Activated CD8-positive, alpha-beta memory T cell treated with anti-CD3 and anti-CD28 coated beads, Interleukin-2, amount 10 ng/mL, durations not matched to agents 7 days and 5 days (primary cell): ENCODE data around the gene ESF1. TPM values are rescaled to one million over a fixed set of nuclear protein-coding genes. Genes with fewer than 3 reads are reported as not detected.
"Not testable (repeated sequence)": the region's sequence is repeated elsewhere in the genome, so short reads cannot be mapped to it uniquely, and the experiment has no call there.

Experiments used
- ATAC-seq: fragments of 150-1000 bp; cut with Tn5 transposase; one replicate; pipeline ENCODE4 v1.10.0; 2021; ENCODE audit warnings: moderate library complexity
- CTCF ChIA-PET: fragments of 350-600 bp; sonication (Branson Sonifier 250); formaldehyde crosslinking; loops from one replicate; lab custom pipeline; 2021; ENCODE audit warnings: antibody characterized with exemption; lab: Charles Lee
- DNase-seq: peaks from one replicate; pipeline ENCODE4 v3.0.0-alpha.2; 2020
- H3K27ac Mint-ChIP-seq: one replicate; pipeline ENCODE4 v1.8.0; 2021; ENCODE audit warnings: mild to moderate bottlenecking, mixed read lengths
- H3K27me3 Mint-ChIP-seq: one replicate; pipeline ENCODE4 v1.8.0; 2021; ENCODE audit warnings: mixed read lengths
- H3K36me3 Mint-ChIP-seq: one replicate; pipeline ENCODE4 v1.8.0; 2021; ENCODE audit warnings: mild to moderate bottlenecking, mixed read lengths
- H3K4me1 Mint-ChIP-seq: one replicate; pipeline ENCODE4 v1.8.0; 2021; ENCODE audit warnings: mixed read lengths
- H3K4me3 Mint-ChIP-seq: one replicate; pipeline ENCODE4 v1.8.0; 2021; ENCODE audit warnings: mild to moderate bottlenecking, moderate library complexity, mixed read lengths
- H3K9me3 Mint-ChIP-seq: one replicate; pipeline ENCODE4 v1.8.0; 2022; ENCODE audit warnings: low read depth, mixed read lengths
- total RNA-seq, 2 experiments: library from RNA; stranded (reverse); gene quantifications; one replicate each; pipeline ENCODE4 v1.2.3, GENCODE V29; 2021

Gene ESF1
- total RNA-seq, 2 experiments from 2014 or later, result 11.8 to 17.3 TPM

DNA sequence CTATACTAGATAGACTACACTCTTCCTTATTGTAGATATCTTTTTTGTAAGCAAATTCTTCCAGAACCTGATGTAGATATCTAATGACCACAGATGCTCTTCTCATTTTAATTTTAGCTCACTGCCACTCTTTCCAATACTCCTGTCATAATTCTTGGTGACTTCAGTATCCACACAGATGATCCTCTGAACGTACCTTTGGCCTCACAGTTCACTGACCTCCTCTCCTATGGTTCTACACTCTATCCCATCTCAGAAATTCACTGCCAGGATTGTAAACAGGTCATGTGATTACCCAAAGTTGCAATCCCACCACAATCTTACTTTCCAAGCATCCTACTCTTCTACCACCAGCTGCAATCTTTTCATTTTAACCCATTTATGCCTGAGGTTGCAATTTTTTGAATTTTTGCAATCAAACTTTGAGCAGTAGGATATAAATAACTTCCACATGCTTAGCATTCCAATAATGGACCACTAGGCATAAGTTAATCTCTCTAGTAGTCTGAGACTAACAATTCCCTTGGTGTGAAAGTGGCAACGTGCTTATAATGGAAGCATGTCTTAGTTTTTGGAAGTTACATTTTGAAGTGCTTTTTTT, 31.2 kb downstream of the ESF1 start:
- Mint-ChIP-seq H3K9me3 (no peaks in the 10 kb centered on the region), H3K27me3 (no peaks in the 10 kb centered on the region), H3K4me3 (no peak overlapping the region), H3K27ac (no peak overlapping the region), H3K36me3 (peaks cover 14% of the 10 kb centered on the region), H3K4me1 (no peaks in the 10 kb centered on the region)
- DNase-seq (no peak), ATAC-seq (no peak)
- CTCF ChIA-PET, result interaction anchor here (3.1 kb wide), 1 partner anchor 18 kb away, joined by 8 read pairs; no protein-coding TSS in a partner anchor

DNA sequence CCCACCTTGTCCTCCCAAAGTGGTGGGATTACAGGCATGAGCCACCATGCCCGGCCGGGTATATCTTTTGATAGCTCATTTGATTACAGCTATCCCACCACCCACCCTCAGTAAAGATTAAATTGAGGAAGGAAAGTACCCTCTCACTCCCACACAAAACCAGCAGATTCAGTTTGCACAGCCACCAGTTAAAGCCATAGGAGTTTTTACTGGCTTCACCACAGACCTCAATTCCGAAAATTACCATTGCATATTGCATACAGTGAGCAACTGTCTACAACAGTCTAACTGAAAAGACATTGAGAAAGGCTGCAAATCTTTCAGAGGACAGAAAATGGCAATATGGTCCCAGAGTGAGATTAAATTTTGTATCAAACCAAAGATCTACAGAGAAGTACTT, 34.9 kb downstream of the ESF1 start:
- H3K4me1 Mint-ChIP-seq, result no peaks in the 10 kb centered on the region
- CTCF ChIA-PET, result no interaction called here
- no peak overlapping the region for H3K27ac Mint-ChIP-seq
- H3K36me3 Mint-ChIP-seq, result peaks cover 11% of the 10 kb centered on the region
- H3K27me3 Mint-ChIP-seq, result no peaks in the 10 kb centered on the region
- no peaks in the 10 kb centered on the region for H3K9me3 Mint-ChIP-seq
- DNase-seq, result no peak
- no peak overlapping the region for H3K4me3 Mint-ChIP-seq
- ATAC-seq, result no peak

- no peaks in the 10 kb centered on the region for H3K9me3 Mint-ChIP-seq
- peaks cover 3% of the 10 kb centered on the region for H3K4me1 Mint-ChIP-seq
- ATAC-seq (no peak), DNase-seq (no peak)
- H3K36me3 Mint-ChIP-seq, result peaks cover 40% of the 10 kb centered on the region
- no peaks in the 10 kb centered on the region for H3K27me3 Mint-ChIP-seq
- CTCF ChIA-PET, result no interaction called here
- no peak overlapping the region for H3K27ac Mint-ChIP-seq
- H3K4me3 Mint-ChIP-seq, result no peak overlapping the region
Observed at GRCh38 chr20:13745784-13746183, 38.9 kb downstream of the ESF1 start.

- H3K9me3 Mint-ChIP-seq, result peaks cover 2% of the 10 kb centered on the region
- CTCF ChIA-PET, result no interaction called here
- H3K4me3 Mint-ChIP-seq, result no peak overlapping the region
- H3K27me3 Mint-ChIP-seq, result no peaks in the 10 kb centered on the region
- peaks cover 49% of the 10 kb centered on the region for H3K36me3 Mint-ChIP-seq
- peaks cover 3% of the 10 kb centered on the region for H3K4me1 Mint-ChIP-seq
- no peak for DNase-seq
- no peak overlapping the region for H3K27ac Mint-ChIP-seq
- no peak for ATAC-seq
Observed at GRCh38 chr20:13744352-13744751, 40.4 kb downstream of the ESF1 start.

DNA sequence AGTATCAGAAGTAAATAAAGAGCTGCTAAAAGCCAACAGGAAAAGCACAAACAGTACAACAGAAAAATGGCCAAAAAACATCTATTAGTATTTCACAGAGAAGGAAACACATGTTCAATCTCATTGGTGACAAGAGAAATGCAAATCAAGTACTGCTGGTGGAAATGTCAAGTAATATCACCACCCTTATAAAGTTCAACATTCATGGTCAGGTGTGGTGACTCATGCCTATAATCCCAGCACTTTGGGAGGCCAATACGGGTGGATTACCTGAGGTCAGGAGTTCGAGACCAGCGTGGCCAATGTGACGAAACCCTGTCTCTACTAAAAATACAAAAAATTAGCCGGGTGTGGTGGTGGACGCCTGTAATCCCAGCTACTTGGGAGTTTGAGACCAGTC, 42.8 kb downstream of the ESF1 start:
- CTCF ChIA-PET, result no interaction called here
- DNase-seq (no peak), ATAC-seq (no peak)
- Mint-ChIP-seq H3K36me3 (peaks cover 57% of the 10 kb centered on the region), H3K27me3 (no peaks in the 10 kb centered on the region), H3K27ac (no peak overlapping the region), H3K9me3 (peaks cover 2% of the 10 kb centered on the region), H3K4me3 (no peak overlapping the region), H3K4me1 (peaks cover 3% of the 10 kb centered on the region)

DNA sequence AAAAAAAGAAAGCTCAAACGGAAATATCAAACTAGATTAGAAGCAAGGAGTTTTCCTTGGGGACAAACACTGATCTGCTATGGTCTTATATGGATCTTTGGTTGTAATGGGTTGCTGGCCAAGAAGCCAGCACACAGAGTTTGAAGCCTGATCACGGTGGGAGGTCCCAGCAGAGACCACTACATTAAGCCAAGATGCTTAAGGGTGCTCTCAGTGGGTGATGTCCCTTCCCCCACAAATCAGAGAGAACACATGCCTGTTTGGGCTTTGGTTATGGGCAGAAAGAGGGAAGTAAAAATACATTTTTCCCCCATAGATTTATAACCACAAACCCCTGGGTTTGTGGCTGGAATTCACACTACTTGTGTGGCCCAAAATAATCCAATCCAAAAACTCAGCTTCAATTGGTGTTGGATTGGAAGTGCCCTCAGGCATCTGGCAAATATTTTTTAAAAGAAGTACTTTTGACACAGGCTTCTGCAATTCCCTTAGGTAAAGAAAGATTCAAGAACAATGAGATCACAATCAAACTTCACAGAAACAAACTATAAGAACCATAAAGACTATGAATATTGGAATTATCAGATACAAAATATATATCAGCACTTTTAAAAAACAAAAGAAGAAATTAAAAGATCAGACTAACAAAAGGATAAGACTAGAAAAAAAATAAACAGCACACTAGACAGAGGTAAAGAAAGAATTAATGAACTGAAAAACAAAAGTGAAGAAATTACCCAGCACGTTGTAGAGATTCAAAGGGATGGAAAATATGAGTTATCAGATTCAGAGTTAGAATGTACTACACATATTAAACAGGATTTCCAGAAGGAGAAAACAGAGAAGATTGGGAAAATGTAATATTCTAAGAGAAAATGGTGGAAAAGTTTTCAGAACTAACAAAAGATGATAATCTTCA, 44.7 kb downstream of the ESF1 start:
- H3K9me3 Mint-ChIP-seq, result peaks cover 2% of the 10 kb centered on the region
- CTCF ChIA-PET, result no interaction called here
- no peak overlapping the region for H3K4me3 Mint-ChIP-seq
- H3K27me3 Mint-ChIP-seq, result no peaks in the 10 kb centered on the region
- no peak for DNase-seq
- peaks cover 59% of the 10 kb centered on the region for H3K36me3 Mint-ChIP-seq
- no peak overlapping the region for H3K27ac Mint-ChIP-seq
- peaks cover 3% of the 10 kb centered on the region for H3K4me1 Mint-ChIP-seq
- no peak for ATAC-seq

- CTCF ChIA-PET, ATAC-seq, DNase-seq, H3K4me1 Mint-ChIP-seq, H3K9me3 Mint-ChIP-seq, H3K4me3 Mint-ChIP-seq, H3K27ac Mint-ChIP-seq, H3K27me3 Mint-ChIP-seq: not testable (repeated sequence)
- peaks cover 51% of the 10 kb centered on the region for H3K36me3 Mint-ChIP-seq
Observed at GRCh38 chr20:13738187-13738586, 46.5 kb downstream of the ESF1 start.

DNA sequence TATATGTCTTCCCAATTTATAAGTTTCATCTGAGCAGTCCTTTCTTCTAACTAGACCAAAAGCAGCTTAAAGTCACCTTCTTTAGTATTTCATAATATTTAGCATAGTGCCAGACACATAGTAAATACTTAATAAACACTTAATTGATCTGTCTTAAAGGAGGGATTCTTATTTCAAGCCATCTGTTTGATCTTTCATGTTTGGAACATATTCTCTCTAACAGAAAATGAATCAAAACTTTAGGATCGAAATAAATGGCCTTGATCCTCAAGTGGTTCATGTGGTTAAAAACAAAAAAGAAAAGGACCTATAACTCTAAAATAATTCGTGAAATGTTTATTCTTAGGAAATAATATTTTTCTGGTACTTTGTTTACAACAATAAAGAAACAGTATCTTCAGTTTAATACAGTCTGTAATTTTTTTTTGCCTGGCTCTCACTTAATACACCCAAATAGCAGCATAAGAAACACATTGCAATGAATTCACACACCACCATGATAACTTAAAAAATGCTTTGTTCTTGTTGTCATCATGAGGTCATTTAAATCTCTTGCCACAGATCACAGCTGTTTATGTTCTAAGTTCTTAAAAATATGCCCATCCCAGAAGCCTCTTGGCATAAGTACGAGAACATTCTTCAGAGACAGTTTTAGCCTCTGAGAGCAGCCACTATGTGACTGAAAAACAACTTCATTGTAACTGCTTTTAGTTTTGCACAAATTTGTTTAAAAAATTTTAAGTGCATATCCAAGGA, 48.1 kb downstream of the ESF1 start:
- Mint-ChIP-seq H3K4me3 (no peak overlapping the region), H3K36me3 (peaks cover 52% of the 10 kb centered on the region), H3K27me3 (no peaks in the 10 kb centered on the region), H3K4me1 (peaks cover 3% of the 10 kb centered on the region), H3K27ac (no peak overlapping the region), H3K9me3 (peaks cover 2% of the 10 kb centered on the region)
- CTCF ChIA-PET, result interaction anchor here (1.1 kb wide), 1 partner anchor 35 kb away, joined by 6 read pairs; no protein-coding TSS in a partner anchor
- DNase-seq (no peak), ATAC-seq (no peak)

DNA sequence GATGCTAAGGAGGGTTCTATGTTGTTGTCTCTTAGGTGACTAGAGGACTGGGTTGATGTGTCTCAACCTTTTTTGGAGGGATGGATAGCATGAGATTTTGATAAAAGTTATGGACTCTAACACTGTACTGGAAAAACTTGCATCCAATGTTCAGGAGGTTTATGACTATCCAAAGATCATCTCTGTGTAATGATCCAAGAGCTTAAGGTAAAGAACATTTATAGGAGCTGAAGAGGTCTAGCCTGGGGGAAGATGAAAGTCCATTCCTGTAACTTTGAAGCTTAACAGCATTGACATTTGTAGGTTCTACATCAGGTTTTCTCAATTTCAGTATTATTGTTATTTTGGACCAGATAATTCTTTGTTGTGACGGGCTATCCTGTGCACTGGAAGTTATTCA, 48.9 kb downstream of the ESF1 start:
- Mint-ChIP-seq H3K4me1 (peaks cover under 1% of the 10 kb centered on the region), H3K9me3 (peaks cover 2% of the 10 kb centered on the region), H3K27me3 (no peaks in the 10 kb centered on the region), H3K36me3 (peaks cover 49% of the 10 kb centered on the region), H3K27ac (no peak overlapping the region), H3K4me3 (no peak overlapping the region)
- no peak for DNase-seq
- CTCF ChIA-PET, result interaction anchor here (1.1 kb wide), 1 partner anchor 35 kb away, joined by 6 read pairs; no protein-coding TSS in a partner anchor
- no peak for ATAC-seq

- H3K27ac Mint-ChIP-seq, result no peak overlapping the region
Observed at GRCh38 chr20:13723011-13723410, 61.7 kb downstream of the ESF1 start.

DNA sequence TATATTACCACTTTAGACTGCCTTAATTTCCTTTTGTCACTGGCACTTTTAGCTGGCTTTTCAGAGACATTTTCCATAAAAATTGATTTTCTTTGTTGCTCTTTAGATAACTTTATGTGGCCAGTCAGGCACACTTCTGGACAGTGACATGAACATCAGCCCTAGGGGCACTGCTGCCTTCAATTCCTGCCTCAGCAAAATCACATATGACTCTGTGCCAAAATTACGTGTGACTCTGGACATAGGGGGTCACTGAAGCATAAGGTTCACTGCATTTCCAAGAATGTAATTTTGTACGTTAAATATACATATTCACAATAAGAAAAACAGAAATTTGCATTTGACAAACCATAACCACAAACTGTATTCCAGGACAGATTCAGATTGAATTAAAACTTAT, 66.5 kb downstream of the ESF1 start:
- H3K9me3 Mint-ChIP-seq, result no peaks in the 10 kb centered on the region
- H3K36me3 Mint-ChIP-seq, result peaks cover 27% of the 10 kb centered on the region
- no peaks in the 10 kb centered on the region for H3K4me1 Mint-ChIP-seq
- CTCF ChIA-PET, result no interaction called here
- H3K27ac Mint-ChIP-seq, result no peak overlapping the region
- no peaks in the 10 kb centered on the region for H3K27me3 Mint-ChIP-seq
- DNase-seq (no peak), ATAC-seq (no peak)
- H3K4me3 Mint-ChIP-seq, result no peak overlapping the region

More at GRCh38 chr20:13723011-13723410, 61.7 kb downstream of the ESF1 start:
- H3K27me3 Mint-ChIP-seq, result no peaks in the 10 kb centered on the region
- H3K4me3 Mint-ChIP-seq, result no peak overlapping the region
- H3K9me3 Mint-ChIP-seq, result no peaks in the 10 kb centered on the region
- ATAC-seq, result no peak
- H3K36me3 Mint-ChIP-seq, result peaks cover 12% of the 10 kb centered on the region
- H3K4me1 Mint-ChIP-seq, result no peaks in the 10 kb centered on the region
- DNase-seq, result no peak
- CTCF ChIA-PET, result no interaction called here

GRCh38 chr20:13717631-13718044, 67.1 kb downstream of the ESF1 start:
- no peaks in the 10 kb centered on the region for H3K9me3 Mint-ChIP-seq
- H3K27me3 Mint-ChIP-seq, result no peaks in the 10 kb centered on the region
- DNase-seq (no peak), ATAC-seq (no peak)
- CTCF ChIA-PET, result no interaction called here
- no peaks in the 10 kb centered on the region for H3K4me1 Mint-ChIP-seq
- H3K4me3 Mint-ChIP-seq, result no peak overlapping the region
- H3K36me3 Mint-ChIP-seq, result peaks cover 30% of the 10 kb centered on the region
- H3K27ac Mint-ChIP-seq, result no peak overlapping the region

GRCh38 chr20:13715171-13715570, 69.5 kb downstream of the ESF1 start:
- no peaks in the 10 kb centered on the region for H3K9me3 Mint-ChIP-seq
- DNase-seq, result no peak
- no peak overlapping the region for H3K27ac Mint-ChIP-seq
- peaks cover 40% of the 10 kb centered on the region for H3K36me3 Mint-ChIP-seq
- ATAC-seq, result no peak
- H3K4me1 Mint-ChIP-seq, result no peaks in the 10 kb centered on the region
- H3K4me3 Mint-ChIP-seq, result no peak overlapping the region
- CTCF ChIA-PET, result interaction anchor here (0.5 kb wide), 1 partner anchor 48 kb away, joined by 4 read pairs; no protein-coding TSS in a partner anchor
- H3K27me3 Mint-ChIP-seq, result no peaks in the 10 kb centered on the region
